NB4 (cell line): ENCODE measurements around the gene PLEKHG2.

Experiments used
- MYC ChIP-seq: IDR thresholded peaks from 2 replicates; pipeline ENCODE4 v1.6.1; 2011; ENCODE audit warnings: low read depth, low read length
- POLR2A ChIP-seq: IDR thresholded peaks from 2 replicates; pipeline ENCODE4 v1.6.1; 2011; ENCODE audit warnings: mild to moderate bottlenecking; ENCODE audit not compliant: insufficient read length; ENCODE audit errors: extremely low read depth
- TF ChIP-seq, protein P1 (sequence below): IDR thresholded peaks from one replicate; pipeline ENCODE4 v1.5.1; 2012; ENCODE audit warnings: low read depth, low read length
- TF ChIP-seq, protein P2 (sequence below): IDR thresholded peaks from 2 replicates; pipeline ENCODE4 v1.6.1; 2011; ENCODE audit warnings: low read depth, low read length

DNA sequence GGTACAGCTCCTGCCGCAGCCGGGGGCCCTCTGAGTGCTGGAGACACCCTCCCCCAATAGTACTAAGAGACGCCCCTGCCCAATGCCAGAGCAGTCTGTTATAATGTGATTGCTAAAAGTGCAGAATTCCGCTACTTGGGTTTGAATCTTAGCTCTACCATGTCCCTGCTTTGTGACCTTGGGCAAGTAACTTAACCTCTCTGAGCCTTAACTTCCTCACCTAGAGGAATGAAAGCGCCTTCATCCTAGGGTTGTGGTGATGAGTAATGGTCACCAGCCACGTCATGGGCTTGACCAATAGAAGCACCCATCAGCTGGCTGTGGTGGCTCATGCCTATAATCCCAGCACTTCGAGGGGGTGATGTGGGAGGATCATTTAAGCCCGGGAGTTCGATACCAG, 6.5 kb downstream of the PLEKHG2 start:
- TF ChIP-seq POLR2A (no peak), MYC (no peak)
- TF ChIP-seq, protein P1, sequence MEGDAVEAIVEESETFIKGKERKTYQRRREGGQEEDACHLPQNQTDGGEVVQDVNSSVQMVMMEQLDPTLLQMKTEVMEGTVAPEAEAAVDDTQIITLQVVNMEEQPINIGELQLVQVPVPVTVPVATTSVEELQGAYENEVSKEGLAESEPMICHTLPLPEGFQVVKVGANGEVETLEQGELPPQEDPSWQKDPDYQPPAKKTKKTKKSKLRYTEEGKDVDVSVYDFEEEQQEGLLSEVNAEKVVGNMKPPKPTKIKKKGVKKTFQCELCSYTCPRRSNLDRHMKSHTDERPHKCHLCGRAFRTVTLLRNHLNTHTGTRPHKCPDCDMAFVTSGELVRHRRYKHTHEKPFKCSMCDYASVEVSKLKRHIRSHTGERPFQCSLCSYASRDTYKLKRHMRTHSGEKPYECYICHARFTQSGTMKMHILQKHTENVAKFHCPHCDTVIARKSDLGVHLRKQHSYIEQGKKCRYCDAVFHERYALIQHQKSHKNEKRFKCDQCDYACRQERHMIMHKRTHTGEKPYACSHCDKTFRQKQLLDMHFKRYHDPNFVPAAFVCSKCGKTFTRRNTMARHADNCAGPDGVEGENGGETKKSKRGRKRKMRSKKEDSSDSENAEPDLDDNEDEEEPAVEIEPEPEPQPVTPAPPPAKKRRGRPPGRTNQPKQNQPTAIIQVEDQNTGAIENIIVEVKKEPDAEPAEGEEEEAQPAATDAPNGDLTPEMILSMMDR = no peak
- TF ChIP-seq, protein P2, sequence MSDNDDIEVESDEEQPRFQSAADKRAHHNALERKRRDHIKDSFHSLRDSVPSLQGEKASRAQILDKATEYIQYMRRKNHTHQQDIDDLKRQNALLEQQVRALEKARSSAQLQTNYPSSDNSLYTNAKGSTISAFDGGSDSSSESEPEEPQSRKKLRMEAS = no peak
